ENCODE measurements around the gene SLC7A4.
A peak's percentile ranks its signal among the peaks of the same experiment; 100 is the strongest.
"Not testable (repeated sequence)": the region's sequence is repeated elsewhere in the genome, so short reads cannot be mapped to it uniquely, and the experiment has no call there.

SLC7A4 gene

DNA sequence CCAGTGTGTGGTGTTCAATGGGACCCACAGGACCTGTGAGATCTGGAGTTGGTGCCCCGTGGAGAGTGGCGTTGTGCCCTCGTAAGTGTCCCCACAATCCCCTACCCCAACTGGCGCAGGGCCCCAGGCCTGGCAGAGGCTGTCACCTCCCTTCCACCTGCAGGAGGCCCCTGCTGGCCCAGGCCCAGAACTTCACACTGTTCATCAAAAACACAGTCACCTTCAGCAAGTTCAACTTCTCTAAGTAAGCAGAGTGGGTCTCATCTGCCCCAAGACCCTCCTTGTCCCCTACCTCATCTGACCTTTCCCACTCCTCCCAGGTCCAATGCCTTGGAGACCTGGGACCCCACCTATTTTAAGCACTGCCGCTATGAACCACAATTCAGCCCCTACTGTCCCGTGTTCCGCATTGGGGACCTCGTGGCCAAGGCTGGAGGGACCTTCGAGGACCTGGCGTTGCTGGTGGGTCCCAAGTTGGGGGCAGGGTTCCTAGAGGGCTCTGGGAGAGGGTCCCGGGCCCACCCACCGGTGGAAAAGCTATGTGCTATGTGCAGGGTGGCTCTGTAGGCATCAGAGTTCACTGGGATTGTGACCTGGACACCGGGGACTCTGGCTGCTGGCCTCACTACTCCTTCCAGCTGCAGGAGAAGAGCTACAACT is 9.3 kb downstream of the SLC7A4 start:
- no peak overlapping the region for H3K4me3 ChIP-seq (ENCODE audit: low read depth, low read length)

DNA sequence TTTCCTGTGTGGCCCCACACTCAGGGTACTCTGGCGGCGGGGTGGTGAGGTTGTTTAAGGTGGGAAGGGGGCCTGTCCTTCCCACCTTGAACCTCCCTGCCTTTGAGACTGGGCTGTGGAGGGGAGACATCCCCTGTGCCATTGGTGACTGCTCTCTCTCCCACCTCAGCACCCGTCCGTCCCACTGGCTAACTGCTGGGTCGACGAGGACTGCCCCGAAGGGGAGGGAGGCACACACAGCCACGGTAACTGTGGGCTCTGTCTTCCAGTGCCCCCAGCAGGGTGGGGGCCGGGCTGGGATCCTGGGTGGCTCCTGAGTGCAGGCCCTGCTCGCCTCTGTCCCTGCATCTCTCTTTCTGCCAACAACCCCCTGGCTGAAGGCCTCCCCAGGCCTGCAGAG is 9.9 kb downstream of the SLC7A4 start:
- H3K4me3 ChIP-seq (ENCODE audit: low read depth, low read length), result no peak overlapping the region

DNA sequence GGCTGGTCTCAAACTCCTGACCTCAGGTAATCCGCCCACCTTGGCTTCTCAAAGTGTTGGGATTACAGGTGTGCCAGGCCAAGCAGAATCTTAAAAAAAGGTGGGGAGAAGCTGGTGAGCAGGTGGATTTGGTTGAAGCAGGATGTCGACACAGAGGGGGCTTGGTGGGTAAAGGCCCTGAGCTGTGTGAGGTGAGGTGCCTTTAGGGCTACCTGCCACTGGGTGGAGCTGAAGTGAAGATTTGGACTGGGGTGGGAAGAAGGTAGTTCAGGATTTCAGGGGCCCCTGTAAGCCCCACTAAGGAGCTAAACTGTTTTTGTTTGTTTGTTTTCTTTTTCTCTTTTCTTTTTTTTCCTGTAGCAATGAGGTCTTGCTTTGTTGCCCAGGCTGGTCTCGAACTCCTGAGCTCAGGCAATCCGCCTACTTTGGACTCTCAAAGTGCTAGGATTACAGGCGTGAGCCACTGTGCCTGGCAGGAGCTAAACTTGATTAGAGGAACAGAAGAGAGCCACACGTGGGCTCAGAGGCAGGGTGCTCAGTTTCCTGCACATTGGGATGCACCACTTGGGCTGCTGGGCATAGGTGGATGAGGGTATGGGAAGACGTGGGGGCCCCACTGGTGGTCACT is 11.4 kb downstream of the SLC7A4 start:
- H3K4me3 ChIP-seq (ENCODE audit: low read depth, low read length), result no peak overlapping the region

DNA sequence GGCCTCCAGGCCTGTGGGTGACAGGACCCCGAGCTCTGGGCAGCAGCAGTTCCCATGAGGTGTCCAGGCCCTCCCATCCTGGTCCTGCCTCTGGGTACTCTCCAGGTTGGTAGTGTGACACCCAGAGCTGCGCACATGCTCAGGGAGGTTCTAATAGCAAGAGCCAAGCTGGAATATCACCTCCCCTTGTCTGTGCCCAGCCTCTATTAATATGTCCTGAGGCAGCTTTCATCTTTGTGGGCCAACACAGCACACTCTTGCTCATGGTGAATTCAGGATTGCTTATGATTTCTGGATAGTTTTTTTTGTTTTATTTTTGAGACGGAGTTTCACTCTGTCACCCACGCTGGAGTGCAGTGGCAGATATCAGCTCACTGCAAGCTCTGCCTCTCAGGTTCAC is 14.0 kb downstream of the SLC7A4 start:
- no peak overlapping the region for H3K4me3 ChIP-seq (ENCODE audit: low read depth, low read length)

DNA sequence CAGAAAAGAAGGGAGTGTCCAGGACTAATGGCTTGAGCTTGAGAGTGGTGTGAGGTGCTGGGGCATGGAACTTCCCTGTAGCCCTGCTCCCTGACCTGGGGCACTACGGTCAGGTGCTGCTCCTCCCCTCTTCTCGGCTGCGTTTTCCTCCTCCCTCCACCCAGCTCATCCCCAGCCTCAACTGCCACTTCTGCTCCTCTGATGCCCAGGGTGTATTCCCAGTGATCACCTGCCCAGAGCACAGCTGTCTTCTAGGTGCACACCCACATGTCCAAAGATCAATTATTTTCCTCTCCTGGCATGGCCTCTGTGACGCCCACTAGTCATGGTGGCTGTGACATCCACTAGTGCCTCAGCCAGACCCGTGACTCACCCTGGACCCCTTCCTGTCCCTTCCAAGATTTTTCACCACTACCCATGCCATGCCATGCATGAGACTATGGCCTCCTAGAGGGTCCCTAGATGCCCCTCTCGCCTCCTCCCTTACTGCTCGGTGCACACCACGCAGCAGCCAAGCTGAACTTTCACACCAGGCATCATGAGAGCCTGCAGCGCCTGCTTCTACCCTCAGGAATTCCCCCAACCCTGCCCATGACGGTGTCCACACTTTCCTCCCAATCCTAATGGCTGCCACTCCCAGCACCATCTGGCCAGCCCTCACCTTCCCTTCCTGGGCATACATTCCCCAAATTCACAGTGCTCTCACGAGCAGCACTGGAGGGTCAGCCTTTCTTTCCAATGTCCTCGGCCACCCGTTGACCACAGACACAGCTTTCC is 15.5 kb downstream of the SLC7A4 start:
- no peak overlapping the region for H3K4me3 ChIP-seq (ENCODE audit: low read depth, low read length)

DNA sequence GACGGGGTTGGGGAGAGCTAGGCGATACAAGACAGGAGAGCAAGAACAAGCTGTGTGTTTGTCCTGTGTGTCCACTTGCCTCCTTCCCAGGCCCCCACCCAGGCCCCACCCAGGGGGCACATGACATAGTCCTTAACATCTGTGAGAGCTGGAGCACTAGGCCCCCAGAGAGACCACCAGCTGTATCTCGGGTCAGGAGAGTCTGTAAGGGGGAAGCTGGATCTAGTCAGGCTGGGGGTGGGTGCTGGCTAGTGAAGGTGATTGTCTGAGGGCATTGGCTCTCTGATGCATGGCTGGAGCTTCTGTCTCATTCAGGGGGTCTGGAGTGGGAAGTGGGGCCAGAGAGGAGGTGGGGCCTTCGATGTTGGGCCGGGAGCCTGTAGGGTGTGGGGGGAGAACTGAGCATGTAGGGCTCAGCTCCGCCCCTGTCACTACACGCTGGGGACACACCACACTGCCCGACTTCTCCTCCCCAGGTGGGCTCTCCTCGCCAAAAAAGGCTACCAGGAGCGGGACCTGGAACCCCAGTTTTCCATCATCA is 16.8 kb downstream of the SLC7A4 start:
- no peak overlapping the region for H3K4me3 ChIP-seq (ENCODE audit: low read depth, low read length)

DNA sequence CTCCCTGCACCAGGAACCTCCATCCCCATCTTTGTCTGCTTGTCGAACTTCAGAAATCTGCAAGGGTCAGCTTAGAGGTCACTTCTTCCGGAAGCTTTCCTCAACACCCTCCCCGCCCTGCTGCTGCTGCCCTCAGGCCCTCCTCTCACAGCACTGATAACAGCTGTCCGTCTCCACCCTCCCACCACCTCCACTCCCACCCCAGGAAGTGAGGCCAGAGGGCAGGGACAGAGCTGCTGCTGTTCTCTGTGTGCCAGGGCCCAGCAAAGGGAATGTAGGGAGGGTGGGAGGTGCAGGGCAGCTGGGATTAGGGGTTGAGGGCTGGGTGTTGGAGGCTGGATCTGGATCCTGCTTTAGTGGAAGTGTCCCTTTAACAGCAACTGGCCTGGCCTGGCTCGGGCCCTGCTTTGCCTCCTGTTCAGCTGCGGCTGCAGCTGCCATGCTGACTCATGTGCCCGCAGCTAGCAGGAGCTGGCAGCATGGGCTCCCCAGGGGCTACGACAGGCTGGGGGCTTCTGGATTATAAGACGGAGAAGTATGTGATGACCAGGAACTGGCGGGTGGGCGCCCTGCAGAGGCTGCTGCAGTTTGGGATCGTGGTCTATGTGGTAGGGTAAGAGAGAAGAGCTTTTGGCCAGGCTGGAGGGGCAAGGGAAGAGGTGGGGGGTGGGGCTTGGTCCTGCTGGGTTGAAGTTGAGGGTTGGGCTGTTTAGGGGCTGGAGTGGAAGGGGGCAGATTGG is 17.5 kb downstream of the SLC7A4 start, which contains the start of gene P2RX6:
TSS of gene P2RX6 (plus strand) at position 440 of the 740 bp plus-strand sequence. CDS start at position 450, 10 bp downstream.
- H3K4me3 ChIP-seq (ENCODE audit: low read depth, low read length), result peak within 1 kb of the TSS; percentile 54

DNA sequence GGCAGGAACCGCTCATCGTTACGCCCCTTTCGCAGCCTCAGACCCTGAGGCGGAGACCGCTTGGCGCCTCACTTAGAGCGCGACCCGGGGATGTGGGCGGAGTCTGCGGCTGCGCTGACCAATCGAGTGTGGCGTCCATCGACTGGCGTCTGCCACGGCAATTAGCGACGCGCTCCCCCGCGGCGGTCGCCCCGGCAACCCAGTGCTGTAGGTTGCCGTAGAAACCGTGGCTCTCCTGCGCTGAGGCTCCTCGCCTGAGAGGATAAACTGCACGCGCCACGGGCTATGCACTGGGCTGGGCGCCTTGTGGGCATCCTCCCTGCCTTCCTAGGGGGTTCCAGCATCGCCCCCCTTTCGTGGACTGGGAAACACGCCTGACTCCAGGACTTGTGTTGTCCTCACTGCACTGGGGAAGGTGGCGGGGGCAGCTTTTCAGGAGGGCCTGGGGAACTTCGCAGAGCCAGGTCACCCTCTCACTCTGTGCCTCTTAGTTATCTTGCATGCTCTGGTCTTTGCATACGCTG is 18.1 kb downstream of the SLC7A4 start:
- peak overlapping the region; percentile 54 for H3K4me3 ChIP-seq (ENCODE audit: low read depth, low read length)

DNA sequence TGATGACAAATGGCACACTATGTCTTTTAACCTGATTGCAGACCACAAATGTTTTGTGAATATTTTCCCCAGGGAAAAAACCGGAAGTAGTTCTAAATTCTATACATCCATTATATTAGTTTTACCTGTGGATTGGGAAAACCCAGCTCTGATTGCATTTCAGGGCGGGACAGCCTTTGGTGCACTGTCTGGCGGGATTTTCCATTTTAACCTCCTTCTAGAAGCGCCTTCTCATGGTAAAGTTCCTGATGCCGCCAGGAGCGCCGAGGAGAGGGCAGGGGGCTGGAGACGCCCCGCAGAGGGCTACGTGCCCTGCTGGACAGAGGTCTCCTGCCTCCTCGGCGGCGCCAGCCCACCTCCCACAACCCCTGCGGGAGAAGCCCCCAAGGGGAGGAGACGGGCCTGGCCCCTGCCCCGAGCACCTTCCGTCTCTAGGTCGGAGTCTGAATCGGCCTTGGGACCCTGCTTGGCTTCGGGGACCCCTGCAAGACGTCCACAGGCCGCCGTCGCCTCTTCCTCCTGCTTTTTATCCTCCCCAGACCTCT is 18.6 kb downstream of the SLC7A4 start:
- peak overlapping the region; percentile 54 for H3K4me3 ChIP-seq (ENCODE audit: low read depth, low read length)

DNA sequence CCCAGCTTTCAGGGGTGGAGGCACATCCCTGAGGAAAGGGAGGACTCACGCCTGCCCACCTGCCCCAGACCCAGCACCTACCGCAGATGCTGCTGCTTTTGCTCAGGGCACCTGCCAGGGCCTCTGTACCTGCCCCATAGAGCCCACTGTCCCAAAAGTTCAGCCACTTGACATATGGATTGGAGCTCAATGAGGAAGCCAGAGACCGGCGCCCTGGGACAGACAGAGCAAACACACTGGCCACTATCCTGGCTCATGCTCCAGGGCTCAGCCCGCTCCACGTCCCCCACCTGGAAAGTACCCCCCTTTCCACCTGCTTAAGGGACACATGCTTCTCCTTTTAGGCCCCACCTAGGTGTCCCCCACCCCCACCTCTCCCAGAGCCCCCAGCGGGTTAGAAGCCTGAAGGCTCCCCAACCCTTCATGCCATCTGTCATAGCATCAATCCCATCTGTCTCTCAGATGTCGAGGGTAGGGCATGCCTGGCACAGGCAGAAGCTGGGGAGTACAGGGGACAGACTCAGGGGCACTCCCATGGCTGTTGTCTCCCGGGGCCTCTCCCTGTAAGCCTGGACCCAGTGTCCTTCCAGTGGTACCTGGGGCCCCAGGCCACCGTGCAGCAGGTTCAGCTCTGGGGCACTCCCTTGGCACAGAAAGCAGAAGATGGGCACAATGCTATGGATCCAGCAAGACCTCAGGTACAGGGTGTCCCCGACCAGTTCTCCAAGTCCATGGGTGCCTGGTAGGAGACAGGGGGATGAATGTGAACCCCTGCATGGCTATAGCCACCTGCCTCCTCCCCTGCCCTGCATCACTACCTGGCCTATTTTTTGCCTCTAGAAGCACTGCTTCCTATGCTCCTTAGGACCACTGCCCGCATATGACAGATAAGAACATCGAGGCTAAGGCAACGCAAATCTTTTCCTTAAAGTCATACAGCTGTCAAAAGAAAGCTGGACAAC is 19.6 kb downstream of the SLC7A4 start:
- no peak overlapping the region for H3K4me3 ChIP-seq (ENCODE audit: low read depth, low read length)

DNA sequence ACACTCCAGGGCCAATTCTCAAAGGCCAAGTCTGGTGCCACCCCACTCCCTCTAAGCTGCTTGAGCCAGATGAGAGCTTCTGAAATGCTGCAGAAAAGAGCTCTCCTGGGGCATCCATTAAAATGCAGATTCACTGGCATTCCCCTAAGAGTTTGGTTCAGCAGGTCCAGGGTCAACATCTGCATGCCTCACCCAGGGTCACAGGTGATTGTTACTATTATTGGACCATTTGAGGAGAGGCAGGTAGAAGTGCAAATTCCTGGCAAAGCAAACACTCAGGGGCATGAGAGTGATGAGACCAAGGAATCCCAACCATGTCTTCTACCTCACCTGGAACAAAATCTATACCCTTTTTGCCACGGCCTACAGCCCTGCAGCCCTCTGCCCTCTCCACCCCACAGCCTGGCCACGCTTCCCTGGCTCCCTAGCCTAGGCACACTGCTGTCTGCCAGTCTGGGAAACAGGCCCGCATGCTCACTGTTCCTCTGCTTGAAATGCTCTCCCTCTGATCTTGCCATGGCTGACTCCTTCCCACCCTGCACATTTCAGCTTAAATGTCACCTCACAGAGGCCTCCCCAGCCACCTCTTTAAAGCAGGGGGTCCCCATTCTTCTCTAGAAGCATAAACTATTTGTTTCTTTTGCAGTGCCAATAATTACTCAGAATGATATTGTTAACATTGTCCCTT is 21.8 kb downstream of the SLC7A4 start:
- H3K4me3 ChIP-seq (ENCODE audit: low read depth, low read length), result no peak overlapping the region

DNA sequence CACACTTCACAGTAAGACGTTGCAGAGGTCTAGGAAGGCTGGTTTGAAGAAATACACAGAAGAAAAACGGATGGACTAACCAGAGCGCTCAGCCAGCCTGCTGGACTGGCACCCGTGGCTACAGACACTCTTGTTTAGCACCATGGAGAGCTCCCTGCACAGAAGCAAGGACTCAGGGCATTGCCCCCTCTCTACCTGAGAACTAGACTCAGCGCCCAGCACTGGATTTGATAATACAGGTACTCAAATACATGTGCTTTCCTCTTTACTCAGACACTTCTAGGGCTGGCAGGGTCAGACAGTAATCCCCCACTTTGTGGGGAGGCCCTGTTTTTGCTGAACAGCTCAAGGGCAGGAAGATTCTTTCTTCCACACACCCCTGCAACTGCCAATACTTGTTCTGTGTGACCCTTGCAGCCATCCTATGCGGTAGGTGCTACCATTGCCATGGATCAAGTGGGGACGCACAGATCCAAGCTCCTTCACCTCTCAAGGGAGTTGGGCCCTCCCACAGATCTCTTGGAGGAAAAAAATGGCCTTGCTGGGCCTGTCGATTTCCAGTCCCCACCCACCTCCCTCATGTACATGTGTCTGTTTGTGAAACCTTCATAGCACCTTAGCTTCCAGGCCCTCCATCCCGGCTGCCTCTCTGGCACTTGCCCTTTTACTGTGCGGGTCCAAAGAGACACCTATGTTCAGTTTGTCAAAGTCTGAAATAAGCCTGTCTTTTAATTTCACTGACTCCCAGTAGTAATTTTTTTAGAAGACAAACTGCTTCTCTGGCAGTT is 22.5 kb downstream of the SLC7A4 start:
- no peak overlapping the region for H3K4me3 ChIP-seq (ENCODE audit: low read depth, low read length)

DNA sequence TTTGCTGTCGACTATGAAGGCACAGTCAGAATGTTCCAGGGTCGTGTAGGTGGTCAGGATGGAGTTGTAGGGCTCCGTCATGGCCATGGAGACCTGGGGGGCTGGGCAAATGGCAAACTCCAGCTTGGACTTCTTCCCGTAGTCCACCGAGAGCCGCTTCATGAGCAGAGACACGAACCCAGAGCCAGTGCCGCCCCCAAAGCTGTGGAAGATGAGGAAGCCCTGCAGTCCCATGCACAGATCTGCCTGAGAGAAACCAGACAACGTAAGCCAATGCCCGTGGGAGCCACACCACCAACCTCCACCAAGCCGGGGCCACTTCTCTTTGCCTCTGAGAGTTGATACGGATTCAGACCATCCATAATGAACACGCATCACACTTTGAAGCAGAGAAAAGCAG is 23.2 kb downstream of the SLC7A4 start:
- not testable (repeated sequence) for H3K4me3 ChIP-seq (ENCODE audit: low read depth, low read length)

DNA sequence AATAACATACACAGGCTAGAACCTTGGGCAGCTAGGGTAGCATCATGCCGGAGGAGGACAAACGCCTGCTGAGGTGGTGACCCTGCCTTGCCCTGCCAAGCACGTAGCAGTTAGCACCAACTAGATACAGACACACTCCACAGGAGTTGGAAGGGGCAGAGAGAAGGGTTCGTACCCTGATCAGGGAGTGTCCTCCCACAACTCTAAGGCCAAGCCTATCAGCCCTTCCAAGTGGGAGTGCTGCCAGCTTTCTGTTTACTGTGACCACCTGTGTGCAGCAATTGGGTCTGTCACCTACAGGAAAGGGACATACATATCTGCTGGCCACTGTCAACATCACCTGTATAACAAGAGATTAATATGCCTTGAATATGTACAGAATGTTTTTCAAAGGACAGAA is 28.6 kb downstream of the SLC7A4 start:
- no peak overlapping the region for H3K4me3 ChIP-seq (ENCODE audit: low read depth, low read length)

DNA sequence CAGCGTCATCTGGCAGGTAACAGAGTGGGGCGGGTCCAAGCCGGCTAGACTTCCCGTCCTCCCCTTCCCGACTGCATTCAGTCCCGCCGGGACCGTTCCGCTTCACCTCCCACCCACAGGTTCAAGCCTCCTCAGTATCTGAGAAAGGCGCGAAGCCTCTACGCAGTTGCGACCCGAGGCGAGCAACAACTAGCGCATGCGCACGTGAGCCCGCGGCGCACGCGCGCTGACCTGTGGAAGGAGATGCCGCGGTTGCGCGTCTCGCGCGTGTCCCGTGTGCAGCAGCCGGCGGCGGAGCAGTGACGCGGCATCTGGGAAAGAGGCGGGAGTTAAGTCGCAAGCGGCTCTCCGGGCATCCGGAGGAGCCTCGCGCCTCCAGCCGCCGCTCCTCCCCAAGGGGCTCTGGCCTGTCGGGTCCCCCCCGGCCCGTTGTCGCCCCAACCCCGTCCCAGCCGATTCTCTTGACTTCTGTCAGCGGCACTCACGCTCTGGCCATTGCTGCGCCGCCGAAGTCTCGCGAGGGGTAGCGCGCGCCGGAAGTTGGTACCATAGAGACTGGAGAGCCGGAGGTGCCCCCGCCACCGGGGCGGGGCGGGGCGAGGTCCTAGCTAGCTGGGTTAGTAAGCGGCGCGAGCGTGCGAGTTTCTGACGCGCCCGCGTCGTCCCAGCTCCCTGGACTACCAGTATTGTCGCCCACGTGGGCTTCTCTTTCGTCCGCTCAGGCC is 30.6 kb downstream of the SLC7A4 start, which contains the start of gene THAP7:
TSS of gene THAP7 (minus strand) at position 518 of the 725 bp plus-strand sequence. CDS start at position 311, 207 bp downstream.
- H3K4me3 ChIP-seq (ENCODE audit: low read depth, low read length), result peak within 1 kb of the TSS; percentile 56

DNA sequence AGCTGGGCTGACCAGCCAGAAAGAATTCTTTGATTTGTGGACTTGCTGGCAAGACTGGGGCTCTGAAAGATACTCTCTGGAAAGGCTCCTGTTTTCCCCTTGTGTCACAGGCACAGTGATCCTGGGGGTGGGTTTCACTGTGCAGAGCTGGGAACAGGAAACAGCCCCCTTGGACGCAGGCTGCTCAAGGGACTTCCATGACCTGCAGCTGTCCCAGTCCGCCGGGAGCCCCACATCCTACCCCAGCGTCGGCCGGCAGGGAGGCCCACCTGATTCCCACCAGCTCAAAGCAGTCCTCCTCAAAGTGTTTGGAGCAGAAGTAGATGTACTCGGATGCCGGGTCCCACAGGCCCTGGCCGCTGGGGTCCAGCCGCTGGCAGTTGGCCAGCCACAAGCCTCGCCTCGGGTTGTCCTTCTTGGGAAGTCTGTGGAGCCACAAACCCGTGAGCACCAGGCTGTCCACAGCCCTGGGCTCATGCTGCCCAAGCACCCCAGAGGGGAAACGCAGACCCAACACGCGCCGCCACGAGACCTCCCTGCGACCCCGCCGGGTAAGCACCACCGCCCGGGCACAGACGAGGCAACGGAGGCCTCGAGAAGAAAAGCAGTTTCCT is 31.3 kb downstream of the SLC7A4 start:
- peak overlapping the region; percentile 56 for H3K4me3 ChIP-seq (ENCODE audit: low read depth, low read length)

All from iPS-11a (cell line).